A172 (cell line): ENCODE data around the gene TGFBR3L. TPM values are rescaled to one million over a fixed set of nuclear protein-coding genes. Genes with fewer than 3 reads are reported as not detected.
"Not testable (repeated sequence)": the region's sequence is repeated elsewhere in the genome, so short reads cannot be mapped to it uniquely, and the experiment has no call there.

Source experiments
- DNase-seq: peaks from one replicate; pipeline ENCODE4 v3.0.0-alpha.2; 2015; ENCODE audit warnings: low spot score
- total RNA-seq: library from RNA; depleted of rRNA; stranded (reverse); fragments of >200 nt; shearing (Covaris generic); gene quantifications from 2 replicates; pipeline ENCODE4 v1.2.3, GENCODE V29; 2014; rRNA removed

TGFBR3L gene
- total RNA-seq, 1 experiment from 2014 or later: not detected

- DNase-seq: no peak
These were observed 44.6 kb downstream of the TGFBR3L start for GRCh38 chr19:7959211-7959610.

DNA sequence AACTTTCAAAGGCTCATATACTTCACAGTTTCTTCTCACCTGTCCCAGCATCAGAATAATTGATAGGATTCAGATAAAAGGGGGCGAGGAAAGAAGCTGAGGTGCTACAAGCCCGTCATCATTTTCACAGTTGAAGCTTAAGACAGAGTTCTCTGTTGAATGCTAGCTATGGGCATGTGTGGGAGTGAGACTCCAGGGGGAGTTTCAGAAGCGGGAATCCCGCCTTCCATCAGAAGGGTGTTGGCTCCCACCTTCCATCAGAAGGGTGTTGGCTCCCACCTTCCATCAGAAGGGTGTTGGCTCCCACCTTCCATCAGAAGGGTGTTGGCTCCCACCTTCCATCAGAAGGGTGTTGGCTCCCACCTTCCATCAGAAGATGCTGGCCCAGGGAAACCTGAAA, 46.5 kb downstream of the TGFBR3L start:
- DNase-seq: not testable (repeated sequence)

- DNase-seq: no peak
These were observed 47.4 kb downstream of the TGFBR3L start for GRCh38 chr19:7961920-7962626.

- no peak for DNase-seq
These were observed 48.1 kb downstream of the TGFBR3L start for GRCh38 chr19:7962644-7963268.

DNA sequence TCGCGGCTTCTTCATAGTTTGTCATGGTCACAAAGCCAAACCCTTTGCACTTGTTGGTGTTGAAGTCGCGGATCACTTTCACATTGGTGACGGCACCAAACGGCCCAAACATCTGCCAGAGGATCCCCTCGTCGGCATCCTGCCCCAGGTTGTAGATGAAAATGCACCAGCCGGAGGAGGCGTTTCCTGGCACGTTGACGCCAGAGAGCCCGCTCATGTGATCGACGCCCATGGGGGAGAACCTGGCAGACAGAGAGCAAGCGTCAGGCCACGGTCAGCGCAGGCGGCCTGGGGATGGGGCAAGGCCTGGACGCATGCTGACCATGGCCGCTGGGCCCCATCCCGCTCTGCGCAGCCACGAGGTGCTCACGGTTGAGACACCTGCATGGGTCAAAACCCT, 48.9 kb downstream of the TGFBR3L start:
- no peak for DNase-seq

- no peak for DNase-seq
These were observed 50.7 kb downstream of the TGFBR3L start for GRCh38 chr19:7965259-7965841.

- no peak for DNase-seq
These were observed 51.5 kb downstream of the TGFBR3L start for GRCh38 chr19:7965921-7966665.

- DNase-seq: no peak
These were observed 53.6 kb downstream of the TGFBR3L start for GRCh38 chr19:7968008-7968795.

Other genes starting within 250 kb of the TGFBR3L start
- gene RETN, start 245.8 kb upstream of the TGFBR3L start, total RNA-seq: not detected in 2 replicates
- not detected in 2 replicates for gene MCEMP1, start 237.7 kb upstream of the TGFBR3L start, total RNA-seq
- gene TRAPPC5, start 234.0 kb upstream of the TGFBR3L start, total RNA-seq: 118 and 176 TPM in 2 replicates
- gene FCER2, start 212.7 kb upstream of the TGFBR3L start, total RNA-seq: not detected in 2 replicates
- not detected in 2 replicates for gene CLEC4G, start 182.7 kb upstream of the TGFBR3L start, total RNA-seq
- not detected in 2 replicates for gene CD209, start 167.3 kb upstream of the TGFBR3L start, total RNA-seq
- gene CLEC4M, start 151.6 kb upstream of the TGFBR3L start, total RNA-seq: 0.12 TPM in 1 of 2 replicates, not detected in the other
- gene EVI5L, start 84.6 kb upstream of the TGFBR3L start, total RNA-seq: 20.2 and 21.1 TPM in 2 replicates
- 1.0 and 1.2 TPM in 2 replicates for gene PRR36, start 40.4 kb upstream of the TGFBR3L start, total RNA-seq
- gene LRRC8E, start 26.3 kb upstream of the TGFBR3L start, total RNA-seq: 30.8 and 33.7 TPM in 2 replicates
- gene MAP2K7, start 11.0 kb upstream of the TGFBR3L start, total RNA-seq: 7.1 and 12.7 TPM in 2 replicates
- 30.6 and 44.5 TPM in 2 replicates for gene SNAPC2, start 5.5 kb downstream of the TGFBR3L start, total RNA-seq
- gene CTXN1, start 11.3 kb downstream of the TGFBR3L start, total RNA-seq: 24.3 and 37.0 TPM in 2 replicates
- gene TIMM44, start 28.8 kb downstream of the TGFBR3L start, total RNA-seq: 82.0 and 92.0 TPM in 2 replicates
- gene ELAVL1, start 90.8 kb downstream of the TGFBR3L start, total RNA-seq: 69.3 and 79.7 TPM in 2 replicates
- not detected in 2 replicates for gene CCL25, start 137.9 kb downstream of the TGFBR3L start, total RNA-seq
- gene FBN3, start 234.8 kb downstream of the TGFBR3L start, total RNA-seq: 0.62 TPM in 1 of 2 replicates, not detected in the other